PC-3 (cell line): Measurements from ENCODE around the gene GSTCD. TPM values are rescaled to one million over a fixed set of nuclear protein-coding genes. Genes with fewer than 3 reads are reported as not detected.

Source experiments
- ATAC-seq: fragments of 200-7000 bp; cut with Tn5 transposase; 2 replicates; pipeline ENCODE4 v1.9.1; 2020; ENCODE audit warnings: mild to moderate bottlenecking, moderate library complexity
- BruUV-seq: library from RNA; stranded (reverse); fragments of 400-500 nt; replicated peaks from 2 replicates; lab custom pipeline; 2021; lab: Mats Ljungman, UMichigan
- CTCF ChIA-PET: fragments of 300-600 bp; sonication (Branson Sonifier 250); formaldehyde crosslinking; loops from one replicate; lab custom pipeline; 2022; ENCODE audit warnings: antibody characterized with exemption; lab: Charles Lee
- POLR2A ChIA-PET: fragments of 300-600 bp; sonication (Branson Sonifier 250); formaldehyde crosslinking; loops from one replicate; lab custom pipeline; 2022; ENCODE audit warnings: antibody characterized with exemption; ENCODE audit not compliant: unreplicated experiment; lab: Charles Lee
- DNase-seq: peaks from one replicate; pipeline ENCODE4 v3.0.0-alpha.2; 2015
- H2AFZ ChIP-seq: fragments of 300-600 bp; sonication (generic); 2 replicates; pipeline ENCODE4 v1.6.0; 2016; ENCODE audit warnings: antibody characterized with exemption, low read length
- H3F3A ChIP-seq: fragments of 300-600 bp; sonication (generic); one replicate; pipeline ENCODE4 v1.6.0; 2017; ENCODE audit warnings: antibody characterized with exemption, low read length, control low read depth, mild to moderate bottlenecking; ENCODE audit not compliant: unreplicated experiment
- H3K27ac ChIP-seq: fragments of 300-600 bp; sonication (generic); 2 replicates; pipeline ENCODE4 v1.5.1; 2016; ENCODE audit warnings: mild to moderate bottlenecking, low read length
- H3K27me3 ChIP-seq: fragments of 300-600 bp; sonication (generic); 2 replicates; pipeline ENCODE4 v1.6.1; 2016; ENCODE audit warnings: low read length, mixed read lengths
- H3K36me3 ChIP-seq: fragments of 300-600 bp; sonication (generic); 2 replicates; pipeline ENCODE4 v1.6.1; 2016; ENCODE audit warnings: low read depth, mixed run types, low read length, mixed read lengths
- H3K4me1 ChIP-seq: fragments of 300-600 bp; sonication (generic); 2 replicates; pipeline ENCODE4 v1.5.1; 2016; ENCODE audit warnings: low read length; ENCODE audit not compliant: insufficient read depth
- H3K4me2 ChIP-seq: fragments of 300-600 bp; sonication (generic); 2 replicates; pipeline ENCODE4 v1.6.0; 2016; ENCODE audit warnings: low read length
- H3K4me3 ChIP-seq: fragments of 300-600 bp; sonication (generic); 2 replicates; pipeline ENCODE4 v1.5.1; 2016; ENCODE audit warnings: mild to moderate bottlenecking, low read length, mixed read lengths
- H3K79me2 ChIP-seq: fragments of 300-600 bp; sonication (generic); 2 replicates; pipeline ENCODE4 v1.6.1; 2017; ENCODE audit warnings: low read length, mixed read lengths
- H3K9ac ChIP-seq: fragments of 300-600 bp; sonication (generic); 2 replicates; pipeline ENCODE4 v1.6.0; 2016; ENCODE audit warnings: mild to moderate bottlenecking, low read length
- H3K9me2 ChIP-seq: fragments of 300-600 bp; sonication (generic); replicated peaks from 2 replicates; pipeline ENCODE4 v1.6.1; 2016; ENCODE audit warnings: mixed run types, low read length, mixed read lengths
- H3K9me3 ChIP-seq: fragments of 300-600 bp; sonication (generic); 2 replicates; pipeline ENCODE4 v1.6.1; 2016; ENCODE audit warnings: low read length, mixed read lengths
- H4K20me1 ChIP-seq: fragments of 300-600 bp; sonication (generic); 2 replicates; pipeline ENCODE4 v1.6.1; 2016; ENCODE audit warnings: low read length, mixed read lengths
- EZH2 ChIP-seq: fragments of 300-600 bp; sonication (generic); IDR thresholded peaks from one replicate; pipeline ENCODE4 v1.6.1; 2017; ENCODE audit warnings: antibody characterized with exemption, mild to moderate bottlenecking, low read length; ENCODE audit not compliant: unreplicated experiment
- EZH2phosphoT487 ChIP-seq: fragments of 300-600 bp; sonication (generic); IDR thresholded peaks from 2 replicates; pipeline ENCODE4 v1.6.1; 2018; ENCODE audit warnings: mild to moderate bottlenecking, antibody characterized with exemption, low read length, borderline replicate concordance
- intact Hi-C: fragments of 100-400 bp; cut with micrococcal nuclease; formaldehyde crosslinking; loops from 2 replicates; pipeline ENCODE4 v1.9.0; 2023
- total RNA-seq: library from RNA; depleted of rRNA; stranded (reverse); fragments of >200 nt; gene quantifications from 2 replicates; pipeline ENCODE4 v1.2.3, GENCODE V29; 2014
- TF ChIP-seq, protein P1 (sequence below): fragments of 300-600 bp; sonication (generic); conservative IDR thresholded peaks from 2 replicates; pipeline ENCODE4 v1.5.1; 2017; ENCODE audit warnings: antibody characterized with exemption, low read depth, mild to moderate bottlenecking, low read length

Gene GSTCD
- total RNA-seq, 1 experiment from 2014 or later: 12.1 TPM

DNA sequence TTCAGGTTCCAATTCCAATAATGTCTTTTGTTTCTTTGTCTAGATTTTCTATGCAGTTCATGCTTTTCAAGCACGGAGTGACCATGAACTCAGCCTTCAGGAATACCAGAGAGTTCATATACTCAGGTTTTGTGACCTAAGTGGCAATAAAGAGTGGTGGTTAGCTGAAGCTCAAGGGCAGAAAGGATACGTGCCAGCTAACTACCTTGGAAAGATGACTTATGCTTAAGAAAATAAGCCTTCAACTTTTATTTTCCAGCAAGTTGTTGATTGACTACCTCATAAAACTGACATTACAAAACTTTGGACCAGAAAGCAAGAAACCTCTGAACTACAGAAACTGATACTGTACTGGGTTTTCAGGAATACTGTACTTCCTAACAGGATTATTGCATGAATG lies 30.9 kb upstream of the GSTCD start:
- CTCF ChIA-PET: interaction anchor here (0.8 kb wide), 1 partner anchor 38 kb away, joined by 4 read pairs; no protein-coding TSS in a partner anchor

DNA sequence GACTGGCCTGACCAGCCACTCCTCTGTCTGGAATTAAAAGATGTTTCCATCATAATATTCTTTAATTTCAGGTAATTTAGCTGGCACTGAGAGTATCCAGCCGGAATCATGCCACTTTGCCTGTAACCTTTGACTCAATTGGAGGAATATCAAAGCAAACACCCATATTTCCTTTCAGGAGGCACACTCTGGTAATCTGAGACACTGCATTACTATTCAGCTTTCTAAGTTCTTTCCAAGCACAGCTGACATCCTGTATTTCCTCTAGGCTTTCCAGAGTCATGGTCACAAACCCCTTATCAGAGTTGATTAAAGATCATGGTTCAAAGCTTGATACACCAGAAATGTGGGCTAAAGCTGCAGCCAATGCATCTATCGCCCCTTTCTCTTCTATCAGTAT lies 29.4 kb upstream of the GSTCD start:
- no peaks in the 10 kb centered on the region for H4K20me1 ChIP-seq
- H3K9ac ChIP-seq: no peak overlapping the region
- peak overlapping the region; percentile 35 for H3K4me2 ChIP-seq
- H3K9me2 ChIP-seq: no peaks in the 10 kb centered on the region
- ChIA-PET POLR2A (no interaction called here), CTCF (no interaction called here)
- intact Hi-C loops: loop anchor here (5.0 kb wide), 2 partner anchors 33 to 47 kb away; no protein-coding TSS in a partner anchor
- H3K36me3 ChIP-seq: peaks cover 7% of the 10 kb centered on the region
- no peak for TF ChIP-seq EZH2
- no peaks in the 10 kb centered on the region for H3K27me3 ChIP-seq
- peaks cover 7% of the 10 kb centered on the region for H3F3A ChIP-seq
- H2AFZ ChIP-seq: no peak overlapping the region
- no peak overlapping the region for H3K27ac ChIP-seq
- TSS peak; percentile 9 for BruUV-seq
- ATAC-seq (peak; percentile 69), DNase-seq (peak; percentile 65)
- H3K4me1 ChIP-seq: peaks cover 54% of the 10 kb centered on the region
- no peaks in the 10 kb centered on the region for H3K79me2 ChIP-seq
- no peaks in the 10 kb centered on the region for H3K9me3 ChIP-seq
- no peak overlapping the region for H3K4me3 ChIP-seq

More for the DNA sequence above, 30.9 kb upstream of the GSTCD start:
- peak overlapping the region; percentile 26 for H3K4me2 ChIP-seq
- no peak overlapping the region for H3K9ac ChIP-seq
- peaks cover 7% of the 10 kb centered on the region for H3K36me3 ChIP-seq
- no peaks in the 10 kb centered on the region for H3K9me3 ChIP-seq
- H3K4me1 ChIP-seq: peaks cover 51% of the 10 kb centered on the region
- H3K9me2 ChIP-seq: no peaks in the 10 kb centered on the region
- POLR2A ChIA-PET: interaction anchor here (0.6 kb wide), 1 partner anchor 36 kb away, joined by 5 read pairs; no protein-coding TSS in a partner anchor
- no peaks in the 10 kb centered on the region for H3K79me2 ChIP-seq
- H2AFZ ChIP-seq: no peak overlapping the region
- BruUV-seq: no TSS peak
- no peak for TF ChIP-seq EZH2
- TF ChIP-seq EZH2phosphoT487: no peak
- TF ChIP-seq, protein P1, sequence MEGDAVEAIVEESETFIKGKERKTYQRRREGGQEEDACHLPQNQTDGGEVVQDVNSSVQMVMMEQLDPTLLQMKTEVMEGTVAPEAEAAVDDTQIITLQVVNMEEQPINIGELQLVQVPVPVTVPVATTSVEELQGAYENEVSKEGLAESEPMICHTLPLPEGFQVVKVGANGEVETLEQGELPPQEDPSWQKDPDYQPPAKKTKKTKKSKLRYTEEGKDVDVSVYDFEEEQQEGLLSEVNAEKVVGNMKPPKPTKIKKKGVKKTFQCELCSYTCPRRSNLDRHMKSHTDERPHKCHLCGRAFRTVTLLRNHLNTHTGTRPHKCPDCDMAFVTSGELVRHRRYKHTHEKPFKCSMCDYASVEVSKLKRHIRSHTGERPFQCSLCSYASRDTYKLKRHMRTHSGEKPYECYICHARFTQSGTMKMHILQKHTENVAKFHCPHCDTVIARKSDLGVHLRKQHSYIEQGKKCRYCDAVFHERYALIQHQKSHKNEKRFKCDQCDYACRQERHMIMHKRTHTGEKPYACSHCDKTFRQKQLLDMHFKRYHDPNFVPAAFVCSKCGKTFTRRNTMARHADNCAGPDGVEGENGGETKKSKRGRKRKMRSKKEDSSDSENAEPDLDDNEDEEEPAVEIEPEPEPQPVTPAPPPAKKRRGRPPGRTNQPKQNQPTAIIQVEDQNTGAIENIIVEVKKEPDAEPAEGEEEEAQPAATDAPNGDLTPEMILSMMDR: no peak
- ATAC-seq (peak; percentile 75), DNase-seq (peak; percentile 75)
- peaks cover 3% of the 10 kb centered on the region for H3F3A ChIP-seq
- no peak overlapping the region for H3K4me3 ChIP-seq
- intact Hi-C loops: loop anchor here (5.0 kb wide), 2 partner anchors 35 to 45 kb away; no protein-coding TSS in a partner anchor
- peak overlapping the region; percentile 1; the same call in 1 of the 2 replicates for H3K27ac ChIP-seq
- no peaks in the 10 kb centered on the region for H3K27me3 ChIP-seq
- no peaks in the 10 kb centered on the region for H4K20me1 ChIP-seq

DNA sequence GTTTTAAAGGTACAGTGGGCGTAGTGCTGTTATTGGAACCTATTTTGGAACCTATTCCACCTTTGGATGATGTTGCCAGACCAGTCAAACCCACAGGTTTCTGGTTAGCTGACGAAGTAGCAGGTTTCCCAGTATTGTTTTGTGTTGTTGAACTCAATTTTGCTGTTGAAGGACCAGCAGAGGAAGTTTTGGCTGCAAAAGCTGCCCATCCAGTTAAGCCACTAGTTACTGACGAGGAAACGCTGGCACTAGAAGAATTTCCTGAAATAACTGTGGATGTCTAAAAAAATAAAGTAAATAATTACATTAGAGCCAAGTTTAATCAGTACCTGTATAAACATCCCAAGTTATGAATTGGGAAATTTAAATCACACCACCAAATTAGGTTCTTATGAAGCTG lies 25.5 kb upstream of the GSTCD start:
- Histone ChIP-seq H3K9me3 (no peaks in the 10 kb centered on the region), H3K27ac (peak overlapping the region; percentile 60), H4K20me1 (no peaks in the 10 kb centered on the region), H3K9me2 (no peaks in the 10 kb centered on the region), H3K4me3 (no peak overlapping the region), H3K4me1 (peaks cover 41% of the 10 kb centered on the region), H2AFZ (no peak overlapping the region), H3K9ac (no peak overlapping the region), H3K36me3 (peaks cover 7% of the 10 kb centered on the region), H3K4me2 (peak overlapping the region; percentile 50), H3K27me3 (no peaks in the 10 kb centered on the region), H3K79me2 (no peaks in the 10 kb centered on the region), H3F3A (peaks cover 7% of the 10 kb centered on the region)
- ATAC-seq: peak; percentile 64
- no TSS peak for BruUV-seq
- intact Hi-C loops: no loop called here
- DNase-seq: peak; percentile 92
- ChIA-PET CTCF (no interaction called here), POLR2A (no interaction called here)
- no peak for TF ChIP-seq EZH2
- no peak for TF ChIP-seq EZH2phosphoT487
- TF ChIP-seq, protein P1: no peak
